ENCODE results near the gene HAVCR2. TPM values are rescaled to one million over a fixed set of nuclear protein-coding genes. Genes with fewer than 3 reads are reported as not detected.

The HAVCR2 gene
- total and polyA plus RNA-seq, 9 of the 15 experiments (the other 6 are each of a cell fraction or from before 2014, with no cell fraction given), result 0.04 to 0.11 (median 0.06) TPM; not detected in 5

- FAIRE-seq (no peak), DNase-seq (ENCODE audit: extremely low read depth in 1 of 4, low spot score in 3 of 4) (no peak), ATAC-seq (no peak)
- Histone ChIP-seq H3K9ac (ENCODE audit: insufficient read depth in 1 of 2, low read depth in 2 of 2, low read length in 2 of 2) (no peak overlapping the region), H4K20me1 (replicated peaks; ENCODE audit: control insufficient read depth, insufficient read depth, low read length) (no peaks in the 10 kb centered on the region), H3K79me2 (ENCODE audit: control insufficient read depth, insufficient read depth, low read length) (no peaks in the 10 kb centered on the region), H3K36me3 (ENCODE audit: control insufficient read depth, insufficient read depth, low read length) (no peaks in the 10 kb centered on the region), H3K4me2 (ENCODE audit: insufficient read depth, low read length) (no peak overlapping the region), H2AFZ (ENCODE audit: low read depth, low read length) (no peak overlapping the region), H3K9me1 (ENCODE audit: control insufficient read depth, insufficient read depth, low read length) (no peaks in the 10 kb centered on the region), H3K4me3 (no peak overlapping the region), H3K27me3 (ENCODE audit: control insufficient read depth in 2 of 2, insufficient read depth in 2 of 2, low read length in 2 of 2) (peaks cover 2 to 5% of the 10 kb centered on the region in 2 experiments; a peak in 2 of 5 replicates), H3K27ac (ENCODE audit: extremely low read depth, low read depth, low read length) (no peak overlapping the region), H3K4me1 (replicated peaks in 1 of 2; ENCODE audit: control insufficient read depth in 2 of 2, insufficient read depth in 2 of 2, low read length in 2 of 2) (no peaks in the 10 kb centered on the region), H3K9me3 (replicated peaks; ENCODE audit: control insufficient read depth, insufficient read depth, low read depth, low read length) (no peaks in the 10 kb centered on the region)
- CTCF ChIA-PET (ENCODE audit: low intra/inter-chr PET ratio), result no interaction called here
- intact Hi-C loops (cut with micrococcal nuclease), result no loop called here
- POLR2A ChIA-PET, result interaction anchor here (0.7 kb wide), 1 partner anchor 12 kb away, joined by 3 read pairs; no protein-coding TSS in a partner anchor
- TF ChIP-seq ZNF740 (CRISPR knock-in tag; IDR thresholded peaks at IDR 0.05), result no peak
- TF ChIP-seq ZNF740 (tag; IDR thresholded peaks at IDR 0.05), result no peak
- TF ChIP-seq ZNF444 (CRISPR knock-in tag; IDR thresholded peaks at IDR 0.05), result no peak
- no peak for TF ChIP-seq PRPF4 (IDR thresholded peaks at IDR 0.05; ENCODE audit: insufficient read depth, low read depth, low read length, poor library complexity, severe bottlenecking)
- no peak for TF ChIP-seq GTF2B (IDR thresholded peaks at IDR 0.05; ENCODE audit: extremely low read depth, insufficient read length)
- TF ChIP-seq FOS (IDR thresholded peaks at IDR 0.05; ENCODE audit: extremely low read depth, insufficient read length), result no peak
- no peak for TF ChIP-seq ZFPM2 (CRISPR knock-in tag; IDR thresholded peaks at IDR 0.05)
- no peak for TF ChIP-seq ZKSCAN8 (CRISPR knock-in tag; IDR thresholded peaks at IDR 0.05)
- TF ChIP-seq ZEB2 (IDR thresholded peaks at IDR 0.05), result no peak
- no peak for TF ChIP-seq ZNF311 (CRISPR knock-in tag; IDR thresholded peaks at IDR 0.05)
- TF ChIP-seq SUPT5H (IDR thresholded peaks at IDR 0.05), result no peak
- no peak for TF ChIP-seq CBX3 (IDR thresholded peaks at IDR 0.05; ENCODE audit: borderline replicate concordance in 1 of 2, low read length in 2 of 2)
- no peak for TF ChIP-seq MTA2 (IDR thresholded peaks at IDR 0.05; ENCODE audit: low read depth)
- no peak for TF ChIP-seq SIRT6 (IDR thresholded peaks at IDR 0.05; ENCODE audit: low read depth, low read length)
- no peak for TF ChIP-seq CXXC5 (CRISPR knock-in tag; IDR thresholded peaks at IDR 0.05)
- no peak for TF ChIP-seq MAFG (tag; conservative IDR thresholded peaks at IDR 0.05)
- no peak for TF ChIP-seq SMC3 (conservative IDR thresholded peaks at IDR 0.05; ENCODE audit: insufficient read depth, low read depth, low read length)
- no peak for TF ChIP-seq ZNF696 (CRISPR knock-in tag; conservative IDR thresholded peaks at IDR 0.05)
- no TSS peak for BruUV-seq (replicated peaks)
- in situ Hi-C loops (cut with MboI), result no loop called here
- 0% methylated on average over 3 of the region's 3 CpGs for WGBS (ENCODE audit: insufficient coverage, low coverage, missing lambda C conversion rate)
Observed at GRCh38 chr5:157059891-157060290, 49.0 kb downstream of the HAVCR2 start.

All from K562 (cell line).